ENCODE measurements around the gene NFAM1.

The NFAM1 gene

DNA sequence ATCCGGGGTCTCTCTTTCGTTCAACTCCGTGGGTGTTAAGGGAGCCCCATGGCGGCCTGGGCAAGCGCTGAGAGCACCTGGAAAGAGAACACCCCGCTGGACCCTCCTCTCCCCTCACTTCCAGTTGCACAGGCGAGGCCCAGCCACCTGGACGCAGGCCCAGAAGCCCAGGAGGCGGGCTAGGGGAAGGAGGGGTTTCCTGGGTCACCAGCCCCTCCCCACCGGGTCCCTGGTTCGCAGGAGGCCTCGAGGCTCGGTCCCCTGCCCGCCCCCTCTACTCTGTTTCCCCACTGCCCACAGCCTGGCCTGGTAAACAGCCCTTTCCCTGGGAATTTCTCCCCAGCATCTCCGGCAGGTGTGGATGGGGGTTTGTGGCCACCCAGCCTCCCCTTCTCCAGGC, 8.5 kb upstream of the NFAM1 start:
- H3F3A ChIP-seq (ENCODE audit: control insufficient read depth, insufficient read depth), result peaks cover 49% of the 10 kb centered on the region
- H3K36me3 ChIP-seq (ENCODE audit: control insufficient read depth, low read length), result peaks cover 3% of the 10 kb centered on the region; the same call in 1 of the 2 replicates
- H3K4me3 ChIP-seq (ENCODE audit: low read length), result peak overlapping the region; percentile 87
- peaks cover 96% of the 10 kb centered on the region for H3K4me1 ChIP-seq (ENCODE audit: control insufficient read depth, low read length)
- H3K27me3 ChIP-seq (ENCODE audit: control insufficient read depth, low read length), result no peaks in the 10 kb centered on the region
- H3K79me2 ChIP-seq (ENCODE audit: control insufficient read depth, low read length), result peaks cover 19% of the 10 kb centered on the region
- peak overlapping the region; percentile 99 for H3K4me2 ChIP-seq (ENCODE audit: low read length)
- H3K9me3 ChIP-seq (ENCODE audit: control insufficient read depth, insufficient read depth, low read length), result no peaks in the 10 kb centered on the region
- no peak for TF ChIP-seq EZH2phosphoT487 (IDR thresholded peaks at IDR 0.05; ENCODE audit: borderline replicate concordance, low read length)
- TF ChIP-seq, protein P1, sequence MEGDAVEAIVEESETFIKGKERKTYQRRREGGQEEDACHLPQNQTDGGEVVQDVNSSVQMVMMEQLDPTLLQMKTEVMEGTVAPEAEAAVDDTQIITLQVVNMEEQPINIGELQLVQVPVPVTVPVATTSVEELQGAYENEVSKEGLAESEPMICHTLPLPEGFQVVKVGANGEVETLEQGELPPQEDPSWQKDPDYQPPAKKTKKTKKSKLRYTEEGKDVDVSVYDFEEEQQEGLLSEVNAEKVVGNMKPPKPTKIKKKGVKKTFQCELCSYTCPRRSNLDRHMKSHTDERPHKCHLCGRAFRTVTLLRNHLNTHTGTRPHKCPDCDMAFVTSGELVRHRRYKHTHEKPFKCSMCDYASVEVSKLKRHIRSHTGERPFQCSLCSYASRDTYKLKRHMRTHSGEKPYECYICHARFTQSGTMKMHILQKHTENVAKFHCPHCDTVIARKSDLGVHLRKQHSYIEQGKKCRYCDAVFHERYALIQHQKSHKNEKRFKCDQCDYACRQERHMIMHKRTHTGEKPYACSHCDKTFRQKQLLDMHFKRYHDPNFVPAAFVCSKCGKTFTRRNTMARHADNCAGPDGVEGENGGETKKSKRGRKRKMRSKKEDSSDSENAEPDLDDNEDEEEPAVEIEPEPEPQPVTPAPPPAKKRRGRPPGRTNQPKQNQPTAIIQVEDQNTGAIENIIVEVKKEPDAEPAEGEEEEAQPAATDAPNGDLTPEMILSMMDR (IDR thresholded peaks at IDR 0.05; ENCODE audit: low read depth, low read length, poor library complexity, severe bottlenecking), result no peak
- H3K27ac ChIP-seq (ENCODE audit: low read depth, low read length), result peak overlapping the region; percentile 83
- H4K20me1 ChIP-seq (ENCODE audit: control insufficient read depth, insufficient read depth, low read depth, low read length), result no peaks in the 10 kb centered on the region
- no peaks in the 10 kb centered on the region for H3K9me2 ChIP-seq (replicated peaks; ENCODE audit: control insufficient read depth, low read length)

- Histone ChIP-seq H3K4me2 (ENCODE audit: low read length) (peak overlapping the region; percentile 99), H3K36me3 (ENCODE audit: control insufficient read depth, low read length) (no peaks in the 10 kb centered on the region), H3K9me3 (ENCODE audit: control insufficient read depth, insufficient read depth, low read length) (no peaks in the 10 kb centered on the region), H3K79me2 (ENCODE audit: control insufficient read depth, low read length) (peaks cover 19% of the 10 kb centered on the region), H3K4me1 (ENCODE audit: control insufficient read depth, low read length) (peaks cover 96% of the 10 kb centered on the region), H3K9me2 (replicated peaks; ENCODE audit: control insufficient read depth, low read length) (no peaks in the 10 kb centered on the region), H3F3A (ENCODE audit: control insufficient read depth, insufficient read depth) (peaks cover 48% of the 10 kb centered on the region), H4K20me1 (ENCODE audit: control insufficient read depth, insufficient read depth, low read depth, low read length) (no peaks in the 10 kb centered on the region), H3K4me3 (ENCODE audit: low read length) (peak overlapping the region; percentile 87), H3K27me3 (ENCODE audit: control insufficient read depth, low read length) (no peaks in the 10 kb centered on the region), H3K27ac (ENCODE audit: low read depth, low read length) (peak overlapping the region; percentile 83)
- TF ChIP-seq EZH2phosphoT487 (IDR thresholded peaks at IDR 0.05; ENCODE audit: borderline replicate concordance, low read length), result no peak
- TF ChIP-seq, protein P1 (IDR thresholded peaks at IDR 0.05; ENCODE audit: low read depth, low read length, poor library complexity, severe bottlenecking), result no peak
Measured at GRCh38 chr22:42439821-42440674, 7.8 kb upstream of the NFAM1 start.

- peak overlapping the region; percentile 87 for H3K4me3 ChIP-seq (ENCODE audit: low read length)
- H3F3A ChIP-seq (ENCODE audit: control insufficient read depth, insufficient read depth), result peaks cover 40% of the 10 kb centered on the region
- TF ChIP-seq EZH2phosphoT487 (IDR thresholded peaks at IDR 0.05; ENCODE audit: borderline replicate concordance, low read length), result no peak
- TF ChIP-seq, protein P1 (IDR thresholded peaks at IDR 0.05; ENCODE audit: low read depth, low read length, poor library complexity, severe bottlenecking), result no peak
Measured at GRCh38 chr22:42439021-42439567, 6.9 kb upstream of the NFAM1 start.

More at GRCh38 chr22:42439021-42439567, 6.9 kb upstream of the NFAM1 start:
- peaks cover 19% of the 10 kb centered on the region for H3K79me2 ChIP-seq (ENCODE audit: control insufficient read depth, low read length)
- H3K4me1 ChIP-seq (ENCODE audit: control insufficient read depth, low read length), result peaks cover 96% of the 10 kb centered on the region
- H3K4me2 ChIP-seq (ENCODE audit: low read length), result peak overlapping the region; percentile 99
- H4K20me1 ChIP-seq (ENCODE audit: control insufficient read depth, insufficient read depth, low read depth, low read length), result no peaks in the 10 kb centered on the region
- H3K9me3 ChIP-seq (ENCODE audit: control insufficient read depth, insufficient read depth, low read length), result no peaks in the 10 kb centered on the region
- peaks cover under 1% of the 10 kb centered on the region; the same call in 1 of the 2 replicates for H3K27me3 ChIP-seq (ENCODE audit: control insufficient read depth, low read length)
- H3K9me2 ChIP-seq (replicated peaks; ENCODE audit: control insufficient read depth, low read length), result no peaks in the 10 kb centered on the region
- no peaks in the 10 kb centered on the region for H3K36me3 ChIP-seq (ENCODE audit: control insufficient read depth, low read length)
- peak overlapping the region; percentile 83 for H3K27ac ChIP-seq (ENCODE audit: low read depth, low read length)

Measured in DOHH2 (cell line).